A673 (cell line): ENCODE data around the gene POFUT1. TPM values are rescaled to one million over a fixed set of nuclear protein-coding genes. Genes with fewer than 3 reads are reported as not detected.

Experiments used
- BruUV-seq: library from RNA; stranded (reverse); fragments of 400-500 nt; replicated peaks from 2 replicates; lab custom pipeline; 2021; lab: Mats Ljungman, UMichigan
- CTCF ChIA-PET: fragments of 300-600 bp; sonication (Branson Sonifier 250); formaldehyde crosslinking; loops from one replicate; lab custom pipeline; 2022; ENCODE audit warnings: antibody characterized with exemption; lab: Charles Lee
- POLR2A ChIA-PET: fragments of 300-600 bp; sonication (Branson Sonifier 250); formaldehyde crosslinking; loops from one replicate; lab custom pipeline; 2022; ENCODE audit warnings: antibody characterized with exemption; ENCODE audit not compliant: low non-redundant PET; lab: Charles Lee
- DNase-seq: peaks from one replicate; pipeline ENCODE4 v3.0.0-alpha.2; 2015; ENCODE audit warnings: low spot score
- H3K27ac ChIP-seq: fragments of 200-600 bp; sonication (generic); 2 replicates; pipeline ENCODE4 v1.5.1; 2016; ENCODE audit warnings: mixed run types, low read depth, mild to moderate bottlenecking, mixed read lengths, antibody characterized with exemption, low read length; ENCODE audit not compliant: poor library complexity, severe bottlenecking
- H3K27me3 ChIP-seq: fragments of 200-600 bp; sonication (generic); replicated peaks from 2 replicates; pipeline ENCODE4 v1.6.1; 2017; ENCODE audit warnings: mixed run types, low read depth, mild to moderate bottlenecking, mixed read lengths, antibody characterized with exemption, low read length; ENCODE audit not compliant: insufficient read depth, poor library complexity
- H3K36me3 ChIP-seq: fragments of 200-600 bp; sonication (generic); 2 replicates; pipeline ENCODE4 v1.6.1; 2016; ENCODE audit warnings: mixed run types, mild to moderate bottlenecking, mixed read lengths, antibody characterized with exemption, low read length; ENCODE audit not compliant: insufficient read depth, poor library complexity, severe bottlenecking
- H3K4me1 ChIP-seq: fragments of 200-600 bp; sonication (generic); 2 replicates; pipeline ENCODE4 v1.6.1; 2017; ENCODE audit warnings: mixed run types, mild to moderate bottlenecking, mixed read lengths, antibody characterized with exemption, low read length; ENCODE audit not compliant: insufficient read depth, poor library complexity, severe bottlenecking
- H3K4me3 ChIP-seq: fragments of 200-600 bp; sonication (generic); 2 replicates; pipeline ENCODE4 v1.5.1; 2016; ENCODE audit warnings: low read depth, mixed run types, mild to moderate bottlenecking, mixed read lengths, low read length; ENCODE audit not compliant: poor library complexity, severe bottlenecking
- H3K9me3 ChIP-seq: fragments of 200-600 bp; sonication (generic); 2 replicates; pipeline ENCODE4 v1.6.1; 2016; ENCODE audit warnings: mixed run types, low read depth, mild to moderate bottlenecking, mixed read lengths, antibody characterized with exemption, low read length; ENCODE audit not compliant: poor library complexity, severe bottlenecking
- EZH2 ChIP-seq: fragments of 200-600 bp; sonication (generic); IDR thresholded peaks from 2 replicates; pipeline ENCODE4 v1.6.1; 2017; ENCODE audit warnings: borderline replicate concordance, low read depth, mild to moderate bottlenecking, mixed read lengths, antibody characterized with exemption, low read length; ENCODE audit not compliant: poor library complexity, severe bottlenecking
- intact Hi-C: fragments of 100-400 bp; cut with micrococcal nuclease; formaldehyde crosslinking; loops from one replicate; pipeline ENCODE4 v1.10.0; 2022; ENCODE audit not compliant: unreplicated experiment
- total RNA-seq: library from RNA; stranded (reverse); gene quantifications from 2 replicates; pipeline ENCODE4 v1.2.3, GENCODE V29; 2021
- TF ChIP-seq, protein P1 (sequence below): fragments of 300-800, 200-600 bp; sonication (generic); conservative IDR thresholded peaks from 2 replicates; pipeline ENCODE4 v1.5.1; 2017; ENCODE audit warnings: low read depth, mild to moderate bottlenecking, antibody characterized with exemption, low read length, moderate library complexity, mixed read lengths

The POFUT1 gene
- total RNA-seq, 1 experiment from 2014 or later, result 55.9 TPM

DNA sequence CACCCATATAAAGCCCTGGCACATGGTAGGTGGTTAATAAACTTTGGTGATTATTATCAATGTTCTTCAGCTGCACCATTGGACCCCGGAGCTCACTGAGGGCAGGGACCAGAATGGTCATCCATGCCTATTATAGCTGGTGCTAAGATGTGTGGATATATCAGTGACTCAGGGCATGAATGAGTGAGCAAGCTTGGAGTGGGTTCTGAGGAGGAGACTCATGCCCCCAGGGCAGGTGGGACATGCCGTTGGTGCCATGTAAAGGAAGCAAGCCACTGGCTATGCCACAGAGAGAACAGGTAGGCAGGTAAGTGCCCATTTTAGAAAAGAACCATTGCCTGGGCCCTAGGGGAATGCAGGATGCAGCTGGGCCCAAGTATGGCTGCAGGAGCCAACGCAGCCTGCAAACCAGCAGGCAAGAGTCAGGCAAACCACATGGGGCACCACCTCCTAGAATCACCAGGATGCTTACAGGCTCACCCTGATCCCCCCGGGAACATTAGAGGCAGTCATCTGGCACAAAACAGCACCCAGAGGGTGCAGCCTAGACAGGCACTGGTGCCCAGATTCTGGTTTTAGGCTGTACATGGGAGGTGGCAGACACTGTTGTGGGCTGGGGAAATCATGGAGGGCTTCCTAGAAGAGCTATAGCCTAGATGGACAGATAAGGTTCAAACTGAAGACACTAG is 23.6 kb upstream of the POFUT1 start:
- Histone ChIP-seq H3K27ac (no peak overlapping the region), H3K9me3 (no peaks in the 10 kb centered on the region), H3K36me3 (no peaks in the 10 kb centered on the region), H3K4me1 (peaks cover under 1% of the 10 kb centered on the region), H3K27me3 (no peaks in the 10 kb centered on the region), H3K4me3 (no peak overlapping the region)
- ChIA-PET POLR2A (no interaction called here), CTCF (no interaction called here)
- intact Hi-C loops, result no loop called here
- DNase-seq, result no peak
- TF ChIP-seq EZH2, result no peak
- TF ChIP-seq, protein P1, sequence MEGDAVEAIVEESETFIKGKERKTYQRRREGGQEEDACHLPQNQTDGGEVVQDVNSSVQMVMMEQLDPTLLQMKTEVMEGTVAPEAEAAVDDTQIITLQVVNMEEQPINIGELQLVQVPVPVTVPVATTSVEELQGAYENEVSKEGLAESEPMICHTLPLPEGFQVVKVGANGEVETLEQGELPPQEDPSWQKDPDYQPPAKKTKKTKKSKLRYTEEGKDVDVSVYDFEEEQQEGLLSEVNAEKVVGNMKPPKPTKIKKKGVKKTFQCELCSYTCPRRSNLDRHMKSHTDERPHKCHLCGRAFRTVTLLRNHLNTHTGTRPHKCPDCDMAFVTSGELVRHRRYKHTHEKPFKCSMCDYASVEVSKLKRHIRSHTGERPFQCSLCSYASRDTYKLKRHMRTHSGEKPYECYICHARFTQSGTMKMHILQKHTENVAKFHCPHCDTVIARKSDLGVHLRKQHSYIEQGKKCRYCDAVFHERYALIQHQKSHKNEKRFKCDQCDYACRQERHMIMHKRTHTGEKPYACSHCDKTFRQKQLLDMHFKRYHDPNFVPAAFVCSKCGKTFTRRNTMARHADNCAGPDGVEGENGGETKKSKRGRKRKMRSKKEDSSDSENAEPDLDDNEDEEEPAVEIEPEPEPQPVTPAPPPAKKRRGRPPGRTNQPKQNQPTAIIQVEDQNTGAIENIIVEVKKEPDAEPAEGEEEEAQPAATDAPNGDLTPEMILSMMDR, result no peak
- BruUV-seq, result no TSS peak

DNA sequence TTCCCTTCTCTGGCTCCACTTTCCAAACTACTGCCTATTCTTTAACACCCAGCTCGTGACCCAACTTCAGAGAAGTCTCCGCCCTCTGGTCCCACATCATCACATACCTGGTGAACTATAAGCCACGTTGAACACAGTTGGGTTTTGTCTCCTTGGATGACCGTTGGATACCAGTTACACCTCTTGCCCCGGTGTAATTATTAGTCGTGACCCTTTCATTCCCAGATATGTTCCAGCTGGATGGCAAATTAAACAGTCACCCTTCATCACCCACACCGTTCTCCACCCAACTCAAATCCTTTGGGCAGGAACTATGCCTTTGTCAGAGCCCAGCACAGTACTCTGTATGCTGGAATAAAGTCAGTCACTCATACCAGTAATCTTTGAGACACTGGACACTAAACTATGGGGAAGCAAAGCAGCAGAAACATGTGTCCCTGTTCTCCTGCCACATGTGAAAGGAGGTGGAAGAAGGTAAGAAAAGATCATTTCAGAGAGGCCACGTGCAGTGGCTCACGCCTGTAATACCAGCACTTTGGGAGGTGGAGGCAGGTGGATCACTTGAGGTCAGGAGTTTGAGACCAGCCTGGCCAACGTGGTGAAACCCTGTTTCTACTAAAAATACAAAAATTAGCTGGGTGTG is 22.6 kb upstream of the POFUT1 start:
- intact Hi-C loops, result no loop called here
- Histone ChIP-seq H3K4me3 (no peak overlapping the region), H3K4me1 (peaks cover 7% of the 10 kb centered on the region), H3K36me3 (no peaks in the 10 kb centered on the region), H3K27ac (no peak overlapping the region), H3K27me3 (no peaks in the 10 kb centered on the region), H3K9me3 (no peaks in the 10 kb centered on the region)
- DNase-seq, result no peak
- POLR2A ChIA-PET, result no interaction called here
- TF ChIP-seq, protein P1, result no peak
- TF ChIP-seq EZH2, result no peak
- CTCF ChIA-PET, result no interaction called here
- BruUV-seq, result no TSS peak

DNA sequence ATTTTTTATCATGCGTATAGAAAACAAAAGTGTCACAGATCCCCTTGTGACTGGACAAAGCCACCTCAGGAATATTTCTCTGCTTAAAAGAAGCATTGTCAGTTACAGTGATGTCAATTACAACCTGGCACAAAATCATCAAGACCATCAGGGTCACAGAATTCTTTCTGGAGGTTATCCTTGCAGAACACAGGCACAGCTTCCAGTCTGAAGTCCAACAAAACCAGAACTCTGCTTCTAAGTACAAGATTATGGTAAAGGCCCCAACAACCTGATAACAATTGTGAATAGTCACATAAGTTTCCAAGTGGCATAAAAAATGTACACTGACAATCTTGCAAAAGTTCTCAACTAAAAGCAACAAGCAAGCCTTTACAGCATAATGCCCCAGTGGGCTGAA is 21.2 kb upstream of the POFUT1 start:
- Histone ChIP-seq H3K27ac (no peak overlapping the region), H3K9me3 (no peaks in the 10 kb centered on the region), H3K36me3 (no peaks in the 10 kb centered on the region), H3K4me3 (no peak overlapping the region), H3K27me3 (no peaks in the 10 kb centered on the region), H3K4me1 (peaks cover 7% of the 10 kb centered on the region)
- TF ChIP-seq EZH2, result no peak
- TF ChIP-seq, protein P1, result no peak
- ChIA-PET CTCF (no interaction called here), POLR2A (no interaction called here)
- no peak for DNase-seq
- no TSS peak for BruUV-seq
- intact Hi-C loops, result no loop called here
